Neutrophil (primary cell): ENCODE measurements around the gene MST1R.

ENCODE experiments used
- H3K27ac ChIP-seq: fragments of 200-600 bp; sonication (generic); 2 replicates; pipeline ENCODE4 v1.5.1; 2016; ENCODE audit warnings: mild to moderate bottlenecking, moderate library complexity
- H3K27me3 ChIP-seq: fragments of 200-600 bp; sonication (generic); 2 replicates; pipeline ENCODE4 v1.6.0; 2016; ENCODE audit warnings: mild to moderate bottlenecking
- H3K36me3 ChIP-seq: fragments of 200-600 bp; sonication (generic); 2 replicates; pipeline ENCODE4 v1.5.1; 2017
- H3K4me1 ChIP-seq, 2 experiments: fragments of 200-600 bp in 1 of 2; sonication (generic) in 1 of 2; 1 replicate in 1 of 2; 2 replicates in 1 of 2; pipeline versions ENCODE4 v1.5.1 to v1.6.1; 2013 to 2016; ENCODE audit warnings: low read depth in 1 of 2, low read length in 1 of 2, mild to moderate bottlenecking in 1 of 2, moderate library complexity in 1 of 2; ENCODE audit not compliant: control insufficient read depth in 1 of 2, insufficient read depth in 1 of 2
- H3K4me3 ChIP-seq, 2 experiments: fragments of 200-600 bp in 1 of 2; sonication (generic) in 1 of 2; 1 replicate in 1 of 2; 2 replicates in 1 of 2; pipeline ENCODE4 v1.5.1; 2013 to 2016; ENCODE audit warnings: low read depth in 1 of 2, low read length in 1 of 2, mild to moderate bottlenecking in 1 of 2, moderate library complexity in 1 of 2
- H3K9me3 ChIP-seq: fragments of 200-600 bp; sonication (generic); 2 replicates; pipeline ENCODE4 v1.5.1; 2016
- TF ChIP-seq, protein P1 (sequence below): fragments of 200-600 bp; sonication (generic); IDR thresholded peaks from 2 replicates; pipeline ENCODE4 v1.5.1; 2016; ENCODE audit warnings: antibody characterized with exemption

MST1R gene

DNA sequence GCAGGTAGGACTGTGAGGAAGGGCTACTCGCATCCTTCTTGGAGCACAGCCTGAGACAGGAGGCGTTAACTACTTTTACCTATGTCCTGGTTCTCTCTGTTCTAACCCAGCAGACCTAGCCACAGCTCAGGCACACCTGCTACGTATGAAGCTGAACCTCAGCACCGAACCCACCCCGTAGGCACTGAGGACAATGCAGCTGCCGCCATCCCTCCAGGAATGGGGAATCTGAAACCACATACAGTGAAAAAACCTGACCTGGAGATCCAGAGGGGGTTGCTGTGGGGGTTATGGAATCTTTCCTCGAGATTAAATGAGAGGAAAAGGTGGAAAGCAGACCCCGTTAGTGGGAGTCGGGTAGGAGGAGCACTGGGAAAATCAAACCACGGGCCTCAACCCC is 14.4 kb downstream of the MST1R start:
- Histone ChIP-seq H3K36me3 (no peaks in the 10 kb centered on the region), H3K4me1 (no peaks in the 10 kb centered on the region), H3K9me3 (no peaks in the 10 kb centered on the region), H3K27me3 (no peaks in the 10 kb centered on the region), H3K27ac (no peak overlapping the region), H3K4me3 (no peak overlapping the region)
- TF ChIP-seq, protein P1, sequence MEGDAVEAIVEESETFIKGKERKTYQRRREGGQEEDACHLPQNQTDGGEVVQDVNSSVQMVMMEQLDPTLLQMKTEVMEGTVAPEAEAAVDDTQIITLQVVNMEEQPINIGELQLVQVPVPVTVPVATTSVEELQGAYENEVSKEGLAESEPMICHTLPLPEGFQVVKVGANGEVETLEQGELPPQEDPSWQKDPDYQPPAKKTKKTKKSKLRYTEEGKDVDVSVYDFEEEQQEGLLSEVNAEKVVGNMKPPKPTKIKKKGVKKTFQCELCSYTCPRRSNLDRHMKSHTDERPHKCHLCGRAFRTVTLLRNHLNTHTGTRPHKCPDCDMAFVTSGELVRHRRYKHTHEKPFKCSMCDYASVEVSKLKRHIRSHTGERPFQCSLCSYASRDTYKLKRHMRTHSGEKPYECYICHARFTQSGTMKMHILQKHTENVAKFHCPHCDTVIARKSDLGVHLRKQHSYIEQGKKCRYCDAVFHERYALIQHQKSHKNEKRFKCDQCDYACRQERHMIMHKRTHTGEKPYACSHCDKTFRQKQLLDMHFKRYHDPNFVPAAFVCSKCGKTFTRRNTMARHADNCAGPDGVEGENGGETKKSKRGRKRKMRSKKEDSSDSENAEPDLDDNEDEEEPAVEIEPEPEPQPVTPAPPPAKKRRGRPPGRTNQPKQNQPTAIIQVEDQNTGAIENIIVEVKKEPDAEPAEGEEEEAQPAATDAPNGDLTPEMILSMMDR = no peak

DNA sequence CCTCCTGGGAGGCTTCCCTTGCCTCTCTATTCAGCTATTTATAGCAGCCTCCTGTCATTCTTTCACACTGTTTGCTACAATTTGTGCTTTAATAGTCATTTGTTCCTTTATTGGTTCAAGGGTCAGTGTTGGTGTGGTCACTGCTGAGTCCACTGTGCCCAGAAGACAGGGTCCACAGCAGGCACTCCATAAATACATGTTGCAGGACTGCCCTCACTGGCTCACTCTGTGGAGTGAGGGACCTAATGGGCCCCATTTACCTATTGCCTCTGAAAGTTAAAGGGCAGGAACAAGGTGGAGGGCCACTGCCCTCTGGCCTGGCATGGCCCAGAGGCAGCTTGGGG is 16.8 kb downstream of the MST1R start:
- H3K36me3 ChIP-seq = no peaks in the 10 kb centered on the region
- TF ChIP-seq, protein P1 = no peak
- no peak overlapping the region for H3K27ac ChIP-seq
- no peaks in the 10 kb centered on the region for H3K9me3 ChIP-seq
- H3K27me3 ChIP-seq = peaks cover 9% of the 10 kb centered on the region
- no peaks in the 10 kb centered on the region for H3K4me1 ChIP-seq
- H3K4me3 ChIP-seq = no peak overlapping the region

DNA sequence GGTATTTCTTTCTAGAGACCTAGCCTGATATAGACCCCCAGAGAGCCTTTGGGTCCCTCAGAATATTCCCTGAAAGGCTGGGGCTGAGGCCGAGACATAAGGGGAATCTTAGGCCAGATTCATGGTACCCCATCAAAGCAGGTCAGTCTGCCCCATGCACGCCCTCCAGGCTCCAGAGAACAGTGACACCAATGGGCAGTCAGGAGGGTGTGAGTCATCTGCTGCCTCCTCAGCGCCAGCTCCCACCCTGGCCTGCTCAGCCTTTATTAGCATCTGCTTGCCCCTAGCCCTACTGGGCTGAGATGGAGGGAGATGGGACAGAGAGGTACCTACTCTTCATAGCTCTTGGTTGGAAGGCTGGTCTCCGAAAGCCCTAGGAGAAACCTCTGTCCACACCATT is 19.7 kb downstream of the MST1R start:
- Histone ChIP-seq H3K4me3 (no peak overlapping the region), H3K27me3 (peaks cover 14% of the 10 kb centered on the region), H3K4me1 (no peaks in the 10 kb centered on the region), H3K27ac (no peak overlapping the region), H3K36me3 (no peaks in the 10 kb centered on the region), H3K9me3 (no peaks in the 10 kb centered on the region)
- TF ChIP-seq, protein P1 = no peak

DNA sequence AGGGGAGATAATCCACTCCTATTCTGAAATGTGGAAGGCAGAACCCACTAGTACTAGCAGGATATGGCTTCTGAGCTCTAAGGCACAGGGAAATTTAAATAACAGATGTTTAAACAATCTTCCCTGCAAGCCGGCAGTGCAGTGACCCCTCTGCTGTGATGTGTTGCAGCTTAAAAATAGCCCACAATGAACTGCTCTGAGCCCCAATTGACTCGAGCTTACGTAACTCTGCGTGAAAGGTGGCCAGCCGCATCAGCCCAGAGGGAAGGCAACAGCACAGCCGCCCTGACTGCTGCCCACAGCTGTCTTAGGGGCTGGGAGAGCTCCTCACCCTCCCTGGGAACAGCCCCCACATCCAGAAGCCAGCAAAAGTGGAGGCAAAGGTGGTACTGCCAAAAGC is 21.5 kb downstream of the MST1R start:
- H3K9me3 ChIP-seq = no peaks in the 10 kb centered on the region
- no peak overlapping the region for H3K27ac ChIP-seq
- H3K4me1 ChIP-seq = no peaks in the 10 kb centered on the region
- H3K36me3 ChIP-seq = no peaks in the 10 kb centered on the region
- H3K4me3 ChIP-seq = no peak overlapping the region
- TF ChIP-seq, protein P1 = no peak
- H3K27me3 ChIP-seq = peaks cover 14% of the 10 kb centered on the region

DNA sequence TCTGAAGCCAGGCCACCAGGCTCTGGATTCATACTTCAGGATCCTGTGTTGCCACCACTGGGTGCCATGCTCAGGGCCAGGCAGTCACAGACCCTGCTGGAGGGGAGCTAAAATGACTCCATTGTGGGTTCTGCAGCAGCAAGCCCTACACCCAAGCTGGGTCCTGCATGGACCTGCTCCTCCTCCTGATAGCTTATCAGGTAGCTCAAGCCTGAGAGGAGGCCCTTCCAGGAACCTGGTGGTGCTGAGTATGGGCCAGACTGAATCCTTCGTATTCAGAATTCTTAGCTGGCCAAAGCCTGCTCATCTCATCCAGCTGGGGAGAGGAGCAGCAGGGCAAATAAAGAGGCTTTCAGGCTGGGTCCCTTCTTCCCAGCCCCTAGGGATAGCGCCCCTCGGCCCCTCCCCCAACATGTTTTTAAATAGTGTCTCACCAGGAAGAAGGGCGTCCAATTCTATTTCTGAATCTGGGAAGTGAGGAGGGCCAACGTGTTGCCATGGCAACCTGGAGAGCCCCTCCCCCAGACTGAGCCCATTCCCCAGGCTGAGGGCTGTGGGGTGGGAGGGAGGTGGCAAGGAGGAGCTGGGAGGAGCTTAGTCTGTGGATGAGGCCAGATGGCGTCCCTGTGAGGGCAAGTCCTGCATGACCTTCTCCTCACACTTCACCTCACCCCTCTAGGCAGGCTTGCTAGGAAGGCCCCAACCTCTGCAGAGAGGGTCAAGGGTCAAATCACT is 22.9 kb downstream of the MST1R start:
- Histone ChIP-seq H3K4me1 (no peaks in the 10 kb centered on the region), H3K36me3 (no peaks in the 10 kb centered on the region), H3K9me3 (no peaks in the 10 kb centered on the region), H3K27ac (no peak overlapping the region), H3K4me3 (no peak overlapping the region), H3K27me3 (peaks cover 14% of the 10 kb centered on the region)
- TF ChIP-seq, protein P1 = no peak
